MCF 10A (cell line): ENCODE measurements around the gene GRID1. TPM values are rescaled to one million over a fixed set of nuclear protein-coding genes. Genes with fewer than 3 reads are reported as not detected.

Experiments used
- BruUV-seq: library from RNA; stranded (reverse); fragments of 400-500 nt; replicated peaks from 2 replicates; lab custom pipeline; 2021; lab: Mats Ljungman, UMichigan
- CTCF ChIA-PET: fragments of 300-600 bp; sonication (Branson Sonifier 250); formaldehyde crosslinking; extraction: SDS; loops from one replicate; lab custom pipeline; 2021; ENCODE audit warnings: antibody characterized with exemption, inconsistent platforms; lab: Yijun Ruan, JAX
- POLR2A ChIA-PET: fragments of 300-600, 350-650 bp; sonication (Branson Sonifier 250); formaldehyde crosslinking; extraction: SDS; loops from one replicate; lab custom pipeline; 2020; ENCODE audit warnings: antibody characterized with exemption, inconsistent platforms; lab: Yijun Ruan, JAX
- DNase-seq: peaks from one replicate; pipeline ENCODE4 v3.0.0-alpha.2; 2018; ENCODE audit not compliant: unreplicated experiment
- H3K27ac Mint-ChIP-seq: one replicate; pipeline ENCODE4 v1.8.0; 2022; ENCODE audit warnings: mild to moderate bottlenecking, low read depth, mixed read lengths; ENCODE audit not compliant: unreplicated experiment
- H3K27me3 Mint-ChIP-seq: one replicate; pipeline ENCODE4 v1.8.0; 2022; ENCODE audit warnings: mixed read lengths; ENCODE audit not compliant: insufficient read depth, unreplicated experiment
- H3K36me3 Mint-ChIP-seq: one replicate; pipeline ENCODE4 v1.8.0; 2022; ENCODE audit warnings: mild to moderate bottlenecking, moderate library complexity, mixed read lengths; ENCODE audit not compliant: insufficient read depth, unreplicated experiment
- H3K4me1 Mint-ChIP-seq: one replicate; pipeline ENCODE4 v1.8.0; 2022; ENCODE audit warnings: mixed read lengths; ENCODE audit not compliant: insufficient read depth, unreplicated experiment
- H3K4me3 Mint-ChIP-seq: one replicate; pipeline ENCODE4 v1.8.0; 2022; ENCODE audit warnings: mild to moderate bottlenecking, moderate library complexity, mixed read lengths; ENCODE audit not compliant: unreplicated experiment
- H3K9me3 Mint-ChIP-seq: one replicate; pipeline ENCODE4 v1.8.0; 2022; ENCODE audit warnings: mixed read lengths; ENCODE audit not compliant: unreplicated experiment
- intact Hi-C: fragments of 100-400 bp; cut with micrococcal nuclease; formaldehyde crosslinking; loops from 2 replicates; pipeline ENCODE4 v1.14.1; 2022
- total RNA-seq: library from RNA; stranded (reverse); gene quantifications from 2 replicates; pipeline ENCODE4 v1.2.3, GENCODE V29; 2022
- TF ChIP-seq, protein P1 (sequence below): fragments of 200-600 bp; IDR thresholded peaks from one replicate; pipeline ENCODE4 v1.8.0; 2022; ENCODE audit warnings: antibody characterized with exemption, mild to moderate bottlenecking; ENCODE audit not compliant: unreplicated experiment

Gene GRID1
- total RNA-seq, 1 experiment from 2014 or later: not detected

DNA sequence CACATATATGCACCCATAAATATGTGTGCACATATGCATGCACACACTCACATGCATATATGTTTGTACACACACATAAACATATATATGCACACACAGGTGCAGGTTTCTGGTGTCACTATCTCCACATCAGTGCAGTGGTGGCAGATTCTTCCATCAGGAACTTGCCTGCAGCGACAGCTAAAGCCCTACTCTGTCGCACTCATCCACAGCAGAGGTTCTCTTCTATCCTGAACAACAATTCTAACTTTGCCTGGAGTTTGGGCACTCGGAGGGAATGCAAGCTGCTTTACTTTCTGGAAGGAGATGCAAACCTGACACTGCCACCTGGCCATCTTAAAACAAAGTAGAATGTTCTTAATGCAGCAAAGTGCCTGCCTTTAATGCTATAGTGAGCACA is 745.8 kb downstream of the GRID1 start:
- CTCF ChIA-PET: interaction anchor here (0.6 kb wide), 1 partner anchor 8 kb away, joined by 3 read pairs; no protein-coding TSS in a partner anchor
- intact Hi-C loops: no loop called here
- no peaks in the 10 kb centered on the region for H3K4me1 Mint-ChIP-seq
- POLR2A ChIA-PET: no interaction called here
- DNase-seq: no peak
- peaks cover 10% of the 10 kb centered on the region for H3K27me3 Mint-ChIP-seq
- no peak overlapping the region for H3K27ac Mint-ChIP-seq
- H3K36me3 Mint-ChIP-seq: no peaks in the 10 kb centered on the region
- no TSS peak for BruUV-seq
- H3K9me3 Mint-ChIP-seq: no peaks in the 10 kb centered on the region
- no peak overlapping the region for H3K4me3 Mint-ChIP-seq
- TF ChIP-seq, protein P1, sequence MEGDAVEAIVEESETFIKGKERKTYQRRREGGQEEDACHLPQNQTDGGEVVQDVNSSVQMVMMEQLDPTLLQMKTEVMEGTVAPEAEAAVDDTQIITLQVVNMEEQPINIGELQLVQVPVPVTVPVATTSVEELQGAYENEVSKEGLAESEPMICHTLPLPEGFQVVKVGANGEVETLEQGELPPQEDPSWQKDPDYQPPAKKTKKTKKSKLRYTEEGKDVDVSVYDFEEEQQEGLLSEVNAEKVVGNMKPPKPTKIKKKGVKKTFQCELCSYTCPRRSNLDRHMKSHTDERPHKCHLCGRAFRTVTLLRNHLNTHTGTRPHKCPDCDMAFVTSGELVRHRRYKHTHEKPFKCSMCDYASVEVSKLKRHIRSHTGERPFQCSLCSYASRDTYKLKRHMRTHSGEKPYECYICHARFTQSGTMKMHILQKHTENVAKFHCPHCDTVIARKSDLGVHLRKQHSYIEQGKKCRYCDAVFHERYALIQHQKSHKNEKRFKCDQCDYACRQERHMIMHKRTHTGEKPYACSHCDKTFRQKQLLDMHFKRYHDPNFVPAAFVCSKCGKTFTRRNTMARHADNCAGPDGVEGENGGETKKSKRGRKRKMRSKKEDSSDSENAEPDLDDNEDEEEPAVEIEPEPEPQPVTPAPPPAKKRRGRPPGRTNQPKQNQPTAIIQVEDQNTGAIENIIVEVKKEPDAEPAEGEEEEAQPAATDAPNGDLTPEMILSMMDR: no peak

- Mint-ChIP-seq H3K27ac (no peak overlapping the region), H3K27me3 (peaks cover 10% of the 10 kb centered on the region), H3K9me3 (no peaks in the 10 kb centered on the region), H3K36me3 (no peaks in the 10 kb centered on the region), H3K4me1 (no peaks in the 10 kb centered on the region), H3K4me3 (no peak overlapping the region)
- no TSS peak for BruUV-seq
- intact Hi-C loops: no loop called here
- TF ChIP-seq, protein P1: no peak
- CTCF ChIA-PET: no interaction called here
- DNase-seq: no peak
- POLR2A ChIA-PET: no interaction called here
Observed at GRCh38 chr10:85619832-85620231, 746.8 kb downstream of the GRID1 start.

- TF ChIP-seq, protein P1: no peak
- Mint-ChIP-seq H3K27ac (no peak overlapping the region), H3K9me3 (no peaks in the 10 kb centered on the region), H3K4me3 (no peak overlapping the region), H3K4me1 (no peaks in the 10 kb centered on the region), H3K27me3 (peaks cover 10% of the 10 kb centered on the region), H3K36me3 (no peaks in the 10 kb centered on the region)
- POLR2A ChIA-PET: no interaction called here
- no TSS peak for BruUV-seq
- CTCF ChIA-PET: no interaction called here
- intact Hi-C loops: no loop called here
- no peak for DNase-seq
Observed at GRCh38 chr10:85618841-85619240, 747.8 kb downstream of the GRID1 start.

- CTCF ChIA-PET: no interaction called here
- Mint-ChIP-seq H3K4me1 (no peaks in the 10 kb centered on the region), H3K36me3 (no peaks in the 10 kb centered on the region), H3K27me3 (peaks cover 10% of the 10 kb centered on the region), H3K4me3 (no peak overlapping the region), H3K9me3 (no peaks in the 10 kb centered on the region), H3K27ac (no peak overlapping the region)
- intact Hi-C loops: no loop called here
- POLR2A ChIA-PET: no interaction called here
- TF ChIP-seq, protein P1: no peak
- BruUV-seq: no TSS peak
- no peak for DNase-seq
Observed at GRCh38 chr10:85617751-85618546, 748.6 kb downstream of the GRID1 start.
